H1 (cell line): ENCODE measurements around the gene MUC5B.

Source experiments
- BRCA1 ChIP-seq: IDR thresholded peaks from 2 replicates; pipeline ENCODE4 v1.6.1; 2012; ENCODE audit warnings: low read depth, low read length, improper control_type of control experiment
- CHD2 ChIP-seq: IDR thresholded peaks from 2 replicates; pipeline ENCODE4 v1.6.1; 2012; ENCODE audit warnings: low read length, improper control_type of control experiment
- EP300 ChIP-seq, 2 experiments: IDR thresholded peaks; 1 replicate in 1 of 2; 2 replicates in 1 of 2; pipeline ENCODE4 v1.6.1; 2011 to 2012; ENCODE audit warnings: low read depth in 2 of 2, low read length in 2 of 2, mild to moderate bottlenecking in 2 of 2, borderline replicate concordance in 1 of 2, inconsistent platforms in 1 of 2, moderate library complexity in 1 of 2
- EZH2 ChIP-seq: fragments of 200-600 bp; sonication (generic); IDR thresholded peaks from 2 replicates; pipeline ENCODE4 v1.7.1; 2012; ENCODE audit warnings: low read depth, mild to moderate bottlenecking, moderate library complexity, low read length, inconsistent platforms; ENCODE audit not compliant: severe bottlenecking
- POLR2AphosphoS5 ChIP-seq: IDR thresholded peaks from 2 replicates; pipeline ENCODE4 v1.6.1; 2011; ENCODE audit warnings: low read depth, low read length
- TF ChIP-seq, protein P1 (sequence below), 3 experiments: IDR thresholded peaks; 1 replicate in 2 of 3; 2 replicates in 1 of 3; pipeline versions ENCODE4 v1.5.1 to v1.6.1; 2011; ENCODE audit warnings: low read length in 3 of 3, mild to moderate bottlenecking in 3 of 3, inconsistent platforms in 2 of 3, low read depth in 1 of 3, moderate library complexity in 1 of 3; ENCODE audit not compliant: insufficient read depth in 1 of 3; ENCODE audit errors: control extremely low read depth in 1 of 3

DNA sequence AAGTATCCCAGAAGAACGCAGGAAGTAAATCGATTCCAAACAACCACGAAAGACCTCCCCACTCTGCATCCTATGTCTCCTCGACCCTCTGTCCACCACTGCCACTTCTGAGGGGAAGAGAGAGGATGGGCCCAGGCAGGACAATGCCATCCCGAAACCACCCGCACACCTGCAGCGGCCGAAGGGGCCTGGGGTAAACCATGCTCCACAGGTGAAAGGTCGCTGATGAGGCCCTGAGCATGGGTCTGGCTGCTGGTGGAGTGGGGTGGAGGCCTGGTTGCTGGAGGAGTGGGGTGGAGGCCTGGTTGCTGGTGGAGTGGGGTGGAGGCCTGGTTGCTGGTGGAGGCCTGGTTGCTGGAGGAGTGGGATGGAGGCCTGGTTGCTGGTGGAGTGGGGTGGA lies 73.4 kb downstream of the MUC5B start:
- TF ChIP-seq, protein P1, sequence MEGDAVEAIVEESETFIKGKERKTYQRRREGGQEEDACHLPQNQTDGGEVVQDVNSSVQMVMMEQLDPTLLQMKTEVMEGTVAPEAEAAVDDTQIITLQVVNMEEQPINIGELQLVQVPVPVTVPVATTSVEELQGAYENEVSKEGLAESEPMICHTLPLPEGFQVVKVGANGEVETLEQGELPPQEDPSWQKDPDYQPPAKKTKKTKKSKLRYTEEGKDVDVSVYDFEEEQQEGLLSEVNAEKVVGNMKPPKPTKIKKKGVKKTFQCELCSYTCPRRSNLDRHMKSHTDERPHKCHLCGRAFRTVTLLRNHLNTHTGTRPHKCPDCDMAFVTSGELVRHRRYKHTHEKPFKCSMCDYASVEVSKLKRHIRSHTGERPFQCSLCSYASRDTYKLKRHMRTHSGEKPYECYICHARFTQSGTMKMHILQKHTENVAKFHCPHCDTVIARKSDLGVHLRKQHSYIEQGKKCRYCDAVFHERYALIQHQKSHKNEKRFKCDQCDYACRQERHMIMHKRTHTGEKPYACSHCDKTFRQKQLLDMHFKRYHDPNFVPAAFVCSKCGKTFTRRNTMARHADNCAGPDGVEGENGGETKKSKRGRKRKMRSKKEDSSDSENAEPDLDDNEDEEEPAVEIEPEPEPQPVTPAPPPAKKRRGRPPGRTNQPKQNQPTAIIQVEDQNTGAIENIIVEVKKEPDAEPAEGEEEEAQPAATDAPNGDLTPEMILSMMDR (IDR thresholded peaks at IDR 0.05; ENCODE audit: control extremely low read depth in 1 of 3, insufficient read depth in 1 of 3, low read depth in 1 of 3, low read length in 3 of 3), result no peak
- TF ChIP-seq EP300 (IDR thresholded peaks at IDR 0.05; ENCODE audit: borderline replicate concordance in 1 of 2, low read depth in 2 of 2, low read length in 2 of 2), result no peak
- TF ChIP-seq POLR2AphosphoS5, result no peak
- TF ChIP-seq CHD2, result no peak
- TF ChIP-seq EZH2, result no peak
- TF ChIP-seq BRCA1, result no peak
